H1 (cell line): ENCODE measurements around the gene PLB1. TPM values are rescaled to one million over a fixed set of nuclear protein-coding genes. Genes with fewer than 3 reads are reported as not detected.

Source experiments
- BRCA1 ChIP-seq: IDR thresholded peaks from 2 replicates; pipeline ENCODE4 v1.6.1; 2012; ENCODE audit warnings: low read depth, low read length, improper control_type of control experiment
- CHD2 ChIP-seq: IDR thresholded peaks from 2 replicates; pipeline ENCODE4 v1.6.1; 2012; ENCODE audit warnings: low read length, improper control_type of control experiment
- HDAC6 ChIP-seq: IDR thresholded peaks from one replicate; pipeline ENCODE4 v1.7.1; 2012; ENCODE audit warnings: low read depth, mild to moderate bottlenecking, inconsistent platforms, low read length, moderate library complexity
- RXRA ChIP-seq: IDR thresholded peaks from 2 replicates; pipeline ENCODE4 v1.6.1; 2011; ENCODE audit warnings: low read depth, mild to moderate bottlenecking, low read length, moderate library complexity; ENCODE audit not compliant: insufficient read depth
- SP1 ChIP-seq: IDR thresholded peaks from 2 replicates; pipeline ENCODE4 v1.6.1; 2011; ENCODE audit warnings: low read depth, low read length
- polyA plus RNA-seq, 7 experiments: library from polyadenylated mRNA; depleted of rRNA in 3 of 7; stranded (reverse) in 5 of 7; unstranded in 2 of 7; fragments of >200 nt in 5 of 7; fragments of 200-250 nt in 2 of 7; gene quantifications; 1 replicate in 5 of 7; 2 replicates in 1 of 7; 4 replicates in 1 of 7; pipeline versions ENCODE4 v1.2.1 to v1.2.3, GENCODE V29; 2011 to 2013; ENCODE audit warnings: missing spikeins in 2 of 7, mixed read lengths in 2 of 7
- total RNA-seq: library from RNA; stranded (reverse); fragmentation: NEBNext Ultra II Directional; extraction: Animal tissue kit (Norgen Biotek cat#: 25700); gene quantifications from 2 replicates; pipeline ENCODE4 v1.2.1, GENCODE V29; 2021

The PLB1 gene
- total and polyA plus RNA-seq, 2 of the 8 experiments (the other 6 are each of a cell fraction or from before 2014, with no cell fraction given) = 0.20 to 0.36 TPM

GRCh38 chr2:28544405-28544921 lies 48.6 kb downstream of the PLB1 start (continued):
- TF ChIP-seq BRCA1 = no peak
- no peak for TF ChIP-seq SP1
- no peak for TF ChIP-seq HDAC6
- TF ChIP-seq CHD2 = no peak
- TF ChIP-seq RXRA = no peak
